H1 (cell line): ENCODE data around the gene PPP1R1B. TPM values are rescaled to one million over a fixed set of nuclear protein-coding genes. Genes with fewer than 3 reads are reported as not detected.

ENCODE experiments used
- CTCF ChIA-PET: fragments of 300-600 bp; sonication (Branson Sonifier 250); formaldehyde crosslinking; loops from one replicate; lab custom pipeline; 2021; ENCODE audit not compliant: partially characterized antibody; lab: Charles Lee
- POLR2A ChIA-PET: fragments of 300-600 bp; sonication (Branson Sonifier 250); formaldehyde crosslinking; loops from one replicate; lab custom pipeline; 2021; ENCODE audit warnings: inconsistent platforms; ENCODE audit not compliant: partially characterized antibody; lab: Charles Lee
- DNase-seq, 2 experiments: peaks; one replicate each; pipeline versions ENCODE4 v3.0.0 to v3.0.0-alpha.2; 2010 to 2022; ENCODE audit warnings: low spot score in 2 of 2, low read depth in 1 of 2, mixed read lengths in 1 of 2
- FAIRE-seq: peaks from 2 replicates; lab custom pipeline; 2011; peaks lifted over from hg19 to GRCh38; lab: Jason Lieb, UNC
- H2AFZ ChIP-seq: 2 replicates; pipeline ENCODE4 v1.8.1; 2012; ENCODE audit warnings: low read length, inconsistent platforms
- H2AK5ac ChIP-seq: 2 replicates; pipeline ENCODE4 v1.6.1; 2013; ENCODE audit warnings: low read depth, low read length
- H2BK120ac ChIP-seq: replicated peaks from 2 replicates; pipeline ENCODE3; 2013; ENCODE audit warnings: low read depth, low read length, inconsistent platforms
- H2BK12ac ChIP-seq: 2 replicates; pipeline ENCODE4 v1.6.1; 2013; ENCODE audit warnings: low read depth, low read length
- H2BK15ac ChIP-seq: 2 replicates; pipeline ENCODE4 v1.6.1; 2013; ENCODE audit warnings: low read length
- H2BK20ac ChIP-seq: 2 replicates; pipeline ENCODE4 v1.6.1; 2013; ENCODE audit warnings: low read length
- H2BK5ac ChIP-seq: 2 replicates; pipeline ENCODE4 v1.6.1; 2013; ENCODE audit warnings: low read depth, low read length
- H3K14ac ChIP-seq: 2 replicates; pipeline ENCODE4 v1.6.1; 2013; ENCODE audit warnings: inconsistent platforms; ENCODE audit not compliant: insufficient read length
- H3K18ac ChIP-seq: 2 replicates; pipeline ENCODE4 v1.6.1; 2013; ENCODE audit warnings: low read length; ENCODE audit errors: extremely low read depth
- H3K23ac ChIP-seq: 2 replicates; pipeline ENCODE4 v1.6.1; 2013; ENCODE audit warnings: inconsistent platforms; ENCODE audit not compliant: insufficient read length
- H3K23me2 ChIP-seq: 2 replicates; pipeline ENCODE4 v1.6.1; 2013; ENCODE audit warnings: low read depth, low read length
- H3K27ac ChIP-seq: 2 replicates; pipeline ENCODE4 v1.6.1; 2011; ENCODE audit warnings: low read depth, low read length, inconsistent platforms
- H3K27me3 ChIP-seq, 4 experiments: replicated peaks in 1 of 4; 1 replicate in 1 of 4; 2 replicates in 3 of 4; pipeline versions ENCODE4 v1.6.1 to v1.8.1; 2011 to 2013; ENCODE audit warnings: low read length in 3 of 4, mild to moderate bottlenecking in 3 of 4, inconsistent platforms in 2 of 4, mixed read lengths in 2 of 4, moderate library complexity in 1 of 4; ENCODE audit not compliant: control insufficient read depth in 3 of 4, insufficient read depth in 3 of 4; ENCODE audit errors: extremely low read depth in 1 of 4
- H3K36me3 ChIP-seq, 4 experiments: 2 replicates each; pipeline versions ENCODE4 v1.6.1 to v1.8.1; 2011 to 2013; ENCODE audit warnings: mild to moderate bottlenecking in 4 of 4, low read length in 3 of 4, moderate library complexity in 2 of 4, control low read depth in 1 of 4, inconsistent platforms in 1 of 4; ENCODE audit not compliant: insufficient read depth in 4 of 4, control insufficient read depth in 2 of 4
- H3K4ac ChIP-seq: replicated peaks from 2 replicates; pipeline ENCODE3; 2013; ENCODE audit warnings: low read length, low read depth, mixed read lengths, inconsistent platforms; ENCODE audit not compliant: insufficient read length
- H3K4me1 ChIP-seq, 4 experiments: replicated peaks in 1 of 4; 1 replicate in 1 of 4; 2 replicates in 3 of 4; pipeline versions ENCODE4 v1.6.1 to v1.8.1; 2011 to 2013; ENCODE audit warnings: low read length in 3 of 4, inconsistent platforms in 2 of 4, mixed read lengths in 1 of 4; ENCODE audit not compliant: insufficient read depth in 4 of 4, control insufficient read depth in 3 of 4
- H3K4me2 ChIP-seq, 2 experiments: 2 replicates each; pipeline versions ENCODE4 v1.6.1 to v1.8.1; 2011 to 2013; ENCODE audit warnings: low read depth in 2 of 2, low read length in 2 of 2, control low read depth in 1 of 2, inconsistent platforms in 1 of 2, mild to moderate bottlenecking in 1 of 2; ENCODE audit not compliant: insufficient read depth in 1 of 2
- H3K4me3 ChIP-seq, 4 experiments: fragments of 200-600, 300-600 bp in 1 of 4; sonication (generic), shearing (Covaris generic), sonication (Bioruptor Twin) in 1 of 4; 2 replicates each; pipeline versions ENCODE4 v1.5.1 to v1.8.1; 2011 to 2016; ENCODE audit warnings: low read length in 4 of 4, low read depth in 3 of 4, control low read depth in 2 of 4, inconsistent platforms in 2 of 4, mild to moderate bottlenecking in 2 of 4, mixed read lengths in 1 of 4, moderate library complexity in 1 of 4; ENCODE audit not compliant: insufficient read depth in 2 of 4; ENCODE audit errors: extremely low read depth in 1 of 4
- H3K56ac ChIP-seq: replicated peaks from 2 replicates; pipeline ENCODE3; 2013; ENCODE audit warnings: low read depth, mild to moderate bottlenecking, mixed read lengths, low read length, inconsistent platforms; ENCODE audit not compliant: insufficient read length
- H3K79me1 ChIP-seq: 2 replicates; pipeline ENCODE4 v1.6.1; 2013; ENCODE audit warnings: low read depth, low read length, control low read depth
- H3K79me2 ChIP-seq, 2 experiments: 2 replicates each; pipeline versions ENCODE4 v1.6.1 to v1.8.1; 2012 to 2013; ENCODE audit warnings: low read length in 2 of 2, mild to moderate bottlenecking in 2 of 2, inconsistent platforms in 1 of 2; ENCODE audit not compliant: insufficient read depth in 2 of 2, control insufficient read depth in 1 of 2
- H3K9ac ChIP-seq, 4 experiments: replicated peaks in 1 of 4; 1 replicate in 1 of 4; 2 replicates in 3 of 4; pipeline versions ENCODE4 v1.6.1 to v1.8.1; 2011 to 2013; ENCODE audit warnings: low read depth in 3 of 4, low read length in 3 of 4, control low read depth in 2 of 4, mild to moderate bottlenecking in 2 of 4, moderate library complexity in 2 of 4, inconsistent platforms in 1 of 4; ENCODE audit errors: extremely low read depth in 1 of 4
- H3K9me3 ChIP-seq, 2 experiments: 2 replicates each; pipeline versions ENCODE4 v1.6.1 to v1.8.1; 2012 to 2013; ENCODE audit warnings: mild to moderate bottlenecking in 2 of 2, moderate library complexity in 2 of 2, control low read depth in 1 of 2, inconsistent platforms in 1 of 2, low read depth in 1 of 2, low read length in 1 of 2, mixed read lengths in 1 of 2; ENCODE audit not compliant: insufficient read depth in 2 of 2
- H4K20me1 ChIP-seq, 2 experiments: replicated peaks in 1 of 2; 2 replicates each; pipeline versions ENCODE3 to v1.8.1; 2011 to 2013; ENCODE audit warnings: inconsistent platforms in 2 of 2, low read length in 2 of 2, mild to moderate bottlenecking in 1 of 2; ENCODE audit not compliant: insufficient read depth in 2 of 2, control insufficient read depth in 1 of 2
- H4K5ac ChIP-seq: 2 replicates; pipeline ENCODE4 v1.6.1; 2013; ENCODE audit warnings: low read length, low read depth, mixed read lengths, inconsistent platforms; ENCODE audit not compliant: insufficient read length
- H4K8ac ChIP-seq: 2 replicates; pipeline ENCODE4 v1.8.0; 2013; ENCODE audit warnings: mild to moderate bottlenecking, moderate library complexity, low read length, inconsistent platforms; ENCODE audit not compliant: insufficient read depth; ENCODE audit errors: extremely low read depth
- H4K91ac ChIP-seq: replicated peaks from 2 replicates; pipeline ENCODE3; 2013; ENCODE audit warnings: low read length, mixed read lengths, inconsistent platforms; ENCODE audit not compliant: insufficient read length
- BACH1 ChIP-seq: IDR thresholded peaks from 2 replicates; pipeline ENCODE4 v1.6.1; 2012; ENCODE audit warnings: low read length, improper control_type of control experiment
- KDM1A ChIP-seq: fragments of 200-600, 300-600 bp; sonication (generic); IDR thresholded peaks from 2 replicates; pipeline ENCODE4 v1.7.1; 2016; ENCODE audit warnings: mild to moderate bottlenecking, low read length, borderline replicate concordance
- WGBS, 2 experiments: shearing (Covaris generic) in 1 of 2; methylation state at CpG; one replicate each; pipeline versions ENCODE4 v1.1.6 to v1.1.7; 2013 to 2015; ENCODE audit warnings: low lambda C conversion rate in 2 of 2, mixed read lengths in 2 of 2, inconsistent platforms in 1 of 2, low coverage in 1 of 2, missing lambda C conversion rate in 1 of 2; ENCODE audit not compliant: insufficient replicate concordance in 2 of 2, insufficient coverage in 1 of 2, insufficient read length in 1 of 2; ENCODE audit errors: extremely low coverage in 1 of 2, missing lambda C conversion rate in 1 of 2; 5-methylcytosine and 5-hydroxymethylcytosine counted together
- polyA plus RNA-seq, 7 experiments: library from polyadenylated mRNA; depleted of rRNA in 3 of 7; stranded (reverse) in 5 of 7; unstranded in 2 of 7; fragments of >200 nt in 5 of 7; fragments of 200-250 nt in 2 of 7; gene quantifications; 1 replicate in 5 of 7; 2 replicates in 1 of 7; 4 replicates in 1 of 7; pipeline versions ENCODE4 v1.2.1 to v1.2.3, GENCODE V29; 2011 to 2013; ENCODE audit warnings: missing spikeins in 2 of 7, mixed read lengths in 2 of 7
- total RNA-seq: library from RNA; stranded (reverse); fragmentation: NEBNext Ultra II Directional; extraction: Animal tissue kit (Norgen Biotek cat#: 25700); gene quantifications from 2 replicates; pipeline ENCODE4 v1.2.1, GENCODE V29; 2021

Gene PPP1R1B
- total and polyA plus RNA-seq, 2 of the 8 experiments (the other 6 are each of a cell fraction or from before 2014, with no cell fraction given) = 10.7 to 22.3 TPM

GRCh38 chr17:39677542-39678339 lies 51.0 kb downstream of the PPP1R1B start:
- Histone ChIP-seq H4K5ac (no peak overlapping the region), H3K9me3 (no peaks in the 10 kb centered on the region), H3K79me1 (no peaks in the 10 kb centered on the region), H3K36me3 (peaks cover 0 to 3% (median 1%) of the 10 kb centered on the region in 4 experiments; a peak in 4 of 8 replicates), H3K79me2 (no peaks in the 10 kb centered on the region), H3K23me2 (no peaks in the 10 kb centered on the region), H3K9ac (no peak overlapping the region), H2BK15ac (no peak overlapping the region), H3K27ac (no peak overlapping the region), H3K4me2 (no peak overlapping the region), H4K20me1 (no peaks in the 10 kb centered on the region), H3K4me3 (no peak overlapping the region), H3K4ac (no peak overlapping the region), H2BK12ac (no peak overlapping the region), H3K27me3 (no peaks in the 10 kb centered on the region), H3K56ac (no peak overlapping the region), H3K14ac (no peak overlapping the region), H2AK5ac (no peak overlapping the region), H4K91ac (no peak overlapping the region), H4K8ac (no peak overlapping the region), H3K4me1 (peaks cover 0 to 8% (median 5%) of the 10 kb centered on the region in 4 experiments; a peak in 5 of 7 replicates), H2BK120ac (no peak overlapping the region), H2AFZ (no peak overlapping the region), H2BK20ac (no peak overlapping the region), H3K18ac (no peak overlapping the region), H3K23ac (no peak overlapping the region), H2BK5ac (0 out of 2 replicates have a peak overlapping the region, but pooled peaks have one; percentile 30)
- CTCF ChIA-PET = interaction anchor here (0.8 to 52.4 kb wide), 11 partner anchors 8 to 75 kb away, joined by 3 to 1885 read pairs (median 7); partner anchors contain the start of genes ERBB2, PNMT, PPP1R1B and STARD3
- TF ChIP-seq KDM1A (0 out of 2 replicates have a peak, but pooled peaks have one; percentile 26), BACH1 (no peak)
- 93% methylated on average over 10 of the region's 13 CpGs; no CpG with 5 or more reads in 1 of the 2 experiments for WGBS, 2 experiments
- DNase-seq (no peak), FAIRE-seq (no peak)
- POLR2A ChIA-PET = interaction anchor here (1.1 to 38.1 kb wide), 7 partner anchors 2 to 52 kb away, joined by 3 to 708 read pairs (median 3); partner anchors contain the start of genes ERBB2, MIEN1, PGAP3 and PNMT
